Body of pancreas (tissue), 4 donors: Measurements from ENCODE around the gene MYOC. TPM values are rescaled to one million over a fixed set of nuclear protein-coding genes. Genes with fewer than 3 reads are reported as not detected.

Experiments used
- ATAC-seq: fragments of 150-250 bp; one replicate; pipeline ENCODE4 v1.9.1; 2016
- DNase-seq, 4 donors: peaks; one replicate each; pipeline ENCODE4 v3.0.0-alpha.2; 2019
- H3K27ac ChIP-seq, 4 donors: fragments of 200-600 bp; sonication (generic); 1 replicate in 3 of 4; 2 replicates in 1 of 4; pipeline versions ENCODE4 v1.5.1 to v1.6.1; 2016 to 2019; ENCODE audit warnings: mild to moderate bottlenecking in 1 of 4, mixed read lengths in 1 of 4, moderate library complexity in 1 of 4
- H3K27me3 ChIP-seq, 2 donors: fragments of 200-600 bp; sonication (generic); one replicate each; pipeline ENCODE4 v1.6.0; 2016; ENCODE audit warnings: mild to moderate bottlenecking in 1 of 2
- H3K36me3 ChIP-seq, 2 donors: fragments of 200-600 bp; sonication (generic); replicated peaks in 1 of 2; 2 replicates each; pipeline ENCODE4 v1.5.1; 2016; ENCODE audit warnings: low read depth in 2 of 2; ENCODE audit not compliant: insufficient read depth in 1 of 2
- H3K4me1 ChIP-seq: fragments of 200-600 bp; sonication (generic); one replicate; pipeline ENCODE4 v1.6.0; 2016
- H3K4me3 ChIP-seq, 2 donors: fragments of 200-600 bp; sonication (generic); 1 replicate in 1 of 2; 2 replicates in 1 of 2; pipeline ENCODE4 v1.5.1; 2016 to 2019
- H3K9me3 ChIP-seq, 3 donors: fragments of 200-600 bp; sonication (generic); 1 replicate in 2 of 3; 2 replicates in 1 of 3; pipeline ENCODE4 v1.5.1; 2016
- CTCF ChIP-seq, 7 experiments: fragments of 450-650 bp in 4 of 7; fragments of 200-600 bp in 3 of 7; sonication (generic) in 3 of 7; IDR thresholded peaks; one replicate each; pipeline ENCODE4 v1.5.1; 2016 to 2019; ENCODE audit warnings: antibody characterized with exemption in 7 of 7
- POLR2A ChIP-seq, 3 donors: fragments of 450-650 bp; IDR thresholded peaks; one replicate each; pipeline ENCODE4 v1.6.1; 2016; ENCODE audit warnings: antibody characterized with exemption in 3 of 3, mild to moderate bottlenecking in 2 of 3
- whole genome bisulfite sequencing, 2 donors: methylation state at CpG; one replicate each; pipeline ENCODE4 v1.1.5; 2017; 5-methylcytosine and 5-hydroxymethylcytosine counted together
- intact Hi-C: fragments of 100-400 bp; cut with DNase I; formaldehyde crosslinking; loops from one replicate; pipeline ENCODE4 v1.15.1; 2023
- total RNA-seq, 2 donors: library from RNA; depleted of rRNA; stranded (reverse); fragments of >200 nt; gene quantifications; one replicate each; pipeline ENCODE4 v1.1.0, GENCODE V29; 2016

MYOC gene
- total RNA-seq, 2 donors from 2014 or later: 1.3 to 5.4 TPM

GRCh38 chr1:171642197-171642596 lies 10.3 kb downstream of the MYOC start:
- Histone ChIP-seq H3K4me3 (no peak overlapping the region), H3K27ac (no peak overlapping the region), H3K27me3 (no peaks in the 10 kb centered on the region), H3K4me1 (peaks cover 7% of the 10 kb centered on the region), H3K36me3 (no peaks in the 10 kb centered on the region), H3K9me3 (no peaks in the 10 kb centered on the region)
- WGBS, 2 donors: 50 to 78% methylated on average over 1 to 4 of the region's 4 CpGs
- intact Hi-C loops: no loop called here
- TF ChIP-seq POLR2A (IDR thresholded peaks at IDR 0.05) (no peak), CTCF (IDR thresholded peaks at IDR 0.05) (no peak)
- ATAC-seq (no peak), DNase-seq (no peak)

GRCh38 chr1:171641076-171641864 lies 11.2 kb downstream of the MYOC start:
- H3K9me3 ChIP-seq: no peaks in the 10 kb centered on the region
- intact Hi-C loops: no loop called here
- 52 to 69% methylated on average over 10 of the region's 10 CpGs for WGBS, 2 donors
- TF ChIP-seq CTCF (IDR thresholded peaks at IDR 0.05) (no peak), POLR2A (IDR thresholded peaks at IDR 0.05) (no peak)
- no peaks in the 10 kb centered on the region for H3K36me3 ChIP-seq
- H3K27me3 ChIP-seq: no peaks in the 10 kb centered on the region
- no peak overlapping the region for H3K27ac ChIP-seq
- ATAC-seq: no peak
- DNase-seq: no peak
- H3K4me3 ChIP-seq: no peak overlapping the region
- H3K4me1 ChIP-seq: peaks cover 7% of the 10 kb centered on the region

GRCh38 chr1:171640225-171640624 lies 12.3 kb downstream of the MYOC start:
- no peak for TF ChIP-seq POLR2A (IDR thresholded peaks at IDR 0.05)
- no peak for TF ChIP-seq CTCF (IDR thresholded peaks at IDR 0.05)
- no peak overlapping the region for H3K27ac ChIP-seq
- H3K9me3 ChIP-seq: no peaks in the 10 kb centered on the region
- H3K4me1 ChIP-seq: peaks cover 6% of the 10 kb centered on the region
- no peaks in the 10 kb centered on the region for H3K36me3 ChIP-seq
- no peaks in the 10 kb centered on the region for H3K27me3 ChIP-seq
- intact Hi-C loops: no loop called here
- no peak overlapping the region for H3K4me3 ChIP-seq
- no peak for ATAC-seq
- WGBS, 2 donors: 68 to 79% methylated on average over 1 of the region's 1 CpG
- DNase-seq: no peak

GRCh38 chr1:171637928-171638576 lies 14.4 kb downstream of the MYOC start:
- TF ChIP-seq CTCF (IDR thresholded peaks at IDR 0.05) (no peak), POLR2A (IDR thresholded peaks at IDR 0.05) (no peak)
- Histone ChIP-seq H3K4me1 (no peaks in the 10 kb centered on the region), H3K36me3 (no peaks in the 10 kb centered on the region), H3K4me3 (no peak overlapping the region), H3K27me3 (no peaks in the 10 kb centered on the region), H3K27ac (no peak overlapping the region), H3K9me3 (no peaks in the 10 kb centered on the region)
- DNase-seq (no peak), ATAC-seq (no peak)
- intact Hi-C loops: no loop called here
- 47 to 58% methylated on average over 4 of the region's 4 CpGs for WGBS, 2 donors
